BJ (cell line): ENCODE data around the gene LRP1B. TPM values are rescaled to one million over a fixed set of nuclear protein-coding genes. Genes with fewer than 3 reads are reported as not detected.

Source experiments
- CTCF ChIA-PET: fragments of 350-600 bp; formaldehyde crosslinking; extraction: SDS; loops from one replicate; lab custom pipeline; 2021; ENCODE audit warnings: antibody characterized with exemption, inconsistent platforms; lab: Yijun Ruan, JAX
- POLR2A ChIA-PET: fragments of 300-600 bp; sonication (Branson Sonifier 250); formaldehyde crosslinking; extraction: SDS; loops from one replicate; lab custom pipeline; 2021; ENCODE audit warnings: antibody characterized with exemption; lab: Charles Lee
- DNase-seq: peaks from one replicate; pipeline ENCODE4 v3.0.0-alpha.2; 2011; ENCODE audit warnings: low read depth
- H3K27me3 ChIP-seq: 2 replicates; pipeline ENCODE4 v1.6.0; 2011; ENCODE audit warnings: low read length; ENCODE audit not compliant: control insufficient read depth, insufficient read depth
- H3K36me3 ChIP-seq: 2 replicates; pipeline ENCODE4 v1.5.1; 2011; ENCODE audit warnings: low read length; ENCODE audit not compliant: control insufficient read depth, insufficient read depth
- H3K4me3 ChIP-seq: 2 replicates; pipeline ENCODE4 v1.5.1; 2011; ENCODE audit warnings: low read depth, mild to moderate bottlenecking, control low read depth, low read length
- polyA plus RNA-seq: library from polyadenylated mRNA; depleted of rRNA; stranded (reverse); fragments of >200 nt; gene quantifications from 2 replicates; pipeline ENCODE4 v1.2.3, GENCODE V29; 2011
- TF ChIP-seq, protein P1 (sequence below): IDR thresholded peaks from 2 replicates; pipeline ENCODE4 v1.5.1; 2011; ENCODE audit warnings: low read depth, mild to moderate bottlenecking, control low read depth, inconsistent platforms, low read length, moderate library complexity; ENCODE audit not compliant: insufficient read depth

LRP1B gene
- polyA plus RNA-seq, 1 experiment: 0.04 TPM

DNA sequence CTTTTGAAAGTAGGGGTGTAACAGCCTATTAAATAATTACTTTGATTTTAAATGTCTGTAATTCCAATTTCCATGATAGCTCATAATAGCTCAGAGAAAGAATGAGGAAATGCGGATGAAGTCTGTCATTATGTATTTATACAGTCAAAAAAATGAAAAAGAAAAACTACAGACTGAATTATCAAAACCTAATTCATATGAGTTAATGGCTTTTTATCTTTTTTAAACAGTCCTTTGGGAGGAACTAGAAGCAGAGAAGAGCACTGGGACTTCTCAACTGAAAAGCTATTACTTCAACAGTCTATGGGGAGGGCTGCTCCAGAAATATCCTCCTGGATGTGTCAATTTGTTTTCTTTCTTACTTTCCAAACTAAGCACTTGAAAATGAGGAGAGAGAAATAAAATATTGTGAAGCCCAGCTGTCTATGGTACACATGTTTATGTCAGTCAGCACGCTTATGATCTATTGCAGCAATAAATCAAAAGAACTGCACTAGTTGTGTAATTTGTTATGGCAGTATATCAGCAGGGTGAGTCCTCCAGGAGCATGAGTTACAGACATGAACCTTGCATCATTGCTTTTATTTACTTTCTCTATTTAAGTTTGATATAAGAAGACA, 1550.2 kb downstream of the LRP1B start:
- no peaks in the 10 kb centered on the region for H3K27me3 ChIP-seq
- no peak overlapping the region for H3K4me3 ChIP-seq
- ChIA-PET POLR2A (no interaction called here), CTCF (no interaction called here)
- TF ChIP-seq, protein P1, sequence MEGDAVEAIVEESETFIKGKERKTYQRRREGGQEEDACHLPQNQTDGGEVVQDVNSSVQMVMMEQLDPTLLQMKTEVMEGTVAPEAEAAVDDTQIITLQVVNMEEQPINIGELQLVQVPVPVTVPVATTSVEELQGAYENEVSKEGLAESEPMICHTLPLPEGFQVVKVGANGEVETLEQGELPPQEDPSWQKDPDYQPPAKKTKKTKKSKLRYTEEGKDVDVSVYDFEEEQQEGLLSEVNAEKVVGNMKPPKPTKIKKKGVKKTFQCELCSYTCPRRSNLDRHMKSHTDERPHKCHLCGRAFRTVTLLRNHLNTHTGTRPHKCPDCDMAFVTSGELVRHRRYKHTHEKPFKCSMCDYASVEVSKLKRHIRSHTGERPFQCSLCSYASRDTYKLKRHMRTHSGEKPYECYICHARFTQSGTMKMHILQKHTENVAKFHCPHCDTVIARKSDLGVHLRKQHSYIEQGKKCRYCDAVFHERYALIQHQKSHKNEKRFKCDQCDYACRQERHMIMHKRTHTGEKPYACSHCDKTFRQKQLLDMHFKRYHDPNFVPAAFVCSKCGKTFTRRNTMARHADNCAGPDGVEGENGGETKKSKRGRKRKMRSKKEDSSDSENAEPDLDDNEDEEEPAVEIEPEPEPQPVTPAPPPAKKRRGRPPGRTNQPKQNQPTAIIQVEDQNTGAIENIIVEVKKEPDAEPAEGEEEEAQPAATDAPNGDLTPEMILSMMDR: no peak
- no peak for DNase-seq
- H3K36me3 ChIP-seq: no peaks in the 10 kb centered on the region

- no peak for DNase-seq
- Histone ChIP-seq H3K36me3 (no peaks in the 10 kb centered on the region), H3K4me3 (no peak overlapping the region), H3K27me3 (no peaks in the 10 kb centered on the region)
- ChIA-PET CTCF (interaction anchor here (0.7 kb wide), 1 partner anchor 1605 kb away, joined by 3 read pairs; no protein-coding TSS in a partner anchor), POLR2A (no interaction called here)
- TF ChIP-seq, protein P1: no peak
Observed at GRCh38 chr2:140577453-140577852, 1553.4 kb downstream of the LRP1B start.

DNA sequence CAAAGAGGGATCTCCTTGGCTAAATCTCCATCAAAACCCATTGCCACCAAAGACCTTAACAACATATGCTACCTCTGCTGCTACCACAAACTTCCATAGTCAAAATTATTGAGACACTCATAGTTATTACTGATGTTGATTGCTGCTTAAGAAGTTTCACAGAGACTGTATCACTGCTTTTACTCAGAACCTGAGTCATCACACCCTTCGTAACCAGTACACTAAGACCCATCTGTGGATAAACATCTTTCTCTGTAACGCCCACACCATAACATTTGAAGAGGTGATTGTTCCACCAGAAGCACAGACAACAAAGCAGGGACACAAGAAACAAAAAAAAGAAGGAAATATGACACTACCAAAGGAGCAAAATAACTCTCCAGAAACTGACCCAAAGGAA, 1563.1 kb downstream of the LRP1B start:
- Histone ChIP-seq H3K27me3 (no peaks in the 10 kb centered on the region), H3K36me3 (no peaks in the 10 kb centered on the region), H3K4me3 (no peak overlapping the region)
- no peak for DNase-seq
- ChIA-PET CTCF (no interaction called here), POLR2A (no interaction called here)
- TF ChIP-seq, protein P1: no peak

DNA sequence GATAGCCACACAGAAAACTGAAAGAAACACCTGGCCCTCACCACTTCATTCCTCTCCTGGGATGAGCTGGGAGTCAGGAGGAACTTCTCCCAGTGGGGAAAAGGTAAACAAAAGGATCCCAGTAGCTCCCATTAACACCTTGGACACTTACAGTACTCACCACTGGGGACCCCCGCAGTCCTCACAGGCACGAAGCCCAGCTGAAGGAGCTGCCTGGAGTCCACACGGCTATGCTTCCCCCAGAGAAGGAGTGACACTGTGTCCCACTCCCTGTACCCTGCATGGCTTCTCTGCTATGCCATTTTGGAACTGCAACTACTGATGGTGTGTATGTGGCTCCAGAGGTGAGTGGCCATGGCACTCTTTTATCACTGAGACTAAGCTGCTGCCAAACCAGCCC, 1565.1 kb downstream of the LRP1B start:
- ChIA-PET CTCF (no interaction called here), POLR2A (no interaction called here)
- DNase-seq: no peak
- H3K27me3 ChIP-seq: no peaks in the 10 kb centered on the region
- TF ChIP-seq, protein P1: no peak
- no peaks in the 10 kb centered on the region for H3K36me3 ChIP-seq
- no peak overlapping the region for H3K4me3 ChIP-seq

- H3K36me3 ChIP-seq: no peaks in the 10 kb centered on the region
- POLR2A ChIA-PET: no interaction called here
- TF ChIP-seq, protein P1: no peak
- CTCF ChIA-PET: no interaction called here
- no peak for DNase-seq
- H3K4me3 ChIP-seq: no peak overlapping the region
- no peaks in the 10 kb centered on the region for H3K27me3 ChIP-seq
Observed at GRCh38 chr2:140555701-140556100, 1575.1 kb downstream of the LRP1B start.
